Fibroblast of the conjunctiva (primary cell): ENCODE measurements around the gene RIC3.
A peak's percentile ranks its signal among the peaks of the same experiment; 100 is the strongest.

Experiments
- DNase-seq: peaks from one replicate; pipeline ENCODE4 v3.0.0-alpha.2; 2010; ENCODE audit warnings: low read depth

Gene RIC3

DNA sequence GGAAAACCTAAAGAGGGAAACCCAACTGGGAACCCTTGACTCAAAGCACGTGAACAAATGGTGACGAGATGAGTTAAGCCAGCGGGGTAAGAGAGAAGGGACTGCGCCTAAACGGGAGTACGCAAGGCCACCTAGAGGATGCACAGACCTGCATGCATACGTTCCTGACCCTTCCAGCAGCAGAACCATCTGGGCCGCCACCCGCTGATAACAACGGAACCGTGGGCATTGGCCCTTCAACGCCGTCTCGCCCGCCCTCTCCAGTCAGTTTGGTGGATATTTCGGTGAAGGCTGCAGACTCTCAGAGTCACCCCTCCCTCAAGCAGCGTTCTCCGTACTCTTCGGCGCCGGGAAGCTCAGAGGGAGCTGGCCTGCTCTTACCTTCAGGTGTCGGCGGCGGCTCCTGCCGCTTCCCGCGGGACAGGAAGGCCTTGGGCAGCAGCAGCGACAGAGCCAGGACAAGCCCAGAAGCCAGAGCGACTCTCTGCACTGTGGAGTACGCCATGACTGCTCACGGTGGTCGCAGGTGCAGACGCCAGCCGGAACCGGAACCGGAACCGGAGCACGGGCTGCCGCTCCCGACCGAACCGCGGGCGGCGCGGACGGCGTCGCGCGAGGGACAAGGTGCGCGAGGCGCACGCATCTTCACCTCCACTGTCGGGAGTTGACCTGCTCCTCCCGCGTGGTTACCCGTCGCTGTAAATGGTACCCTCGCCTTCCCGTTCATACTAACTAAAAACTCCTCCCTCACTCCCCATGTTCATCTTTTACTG, at the start of gene RIC3:
RIC3 (minus strand) TSS at position 541 of the 773 bp plus-strand sequence; CDS start at position 505, 36 bp downstream.
- no peak for DNase-seq

DNA sequence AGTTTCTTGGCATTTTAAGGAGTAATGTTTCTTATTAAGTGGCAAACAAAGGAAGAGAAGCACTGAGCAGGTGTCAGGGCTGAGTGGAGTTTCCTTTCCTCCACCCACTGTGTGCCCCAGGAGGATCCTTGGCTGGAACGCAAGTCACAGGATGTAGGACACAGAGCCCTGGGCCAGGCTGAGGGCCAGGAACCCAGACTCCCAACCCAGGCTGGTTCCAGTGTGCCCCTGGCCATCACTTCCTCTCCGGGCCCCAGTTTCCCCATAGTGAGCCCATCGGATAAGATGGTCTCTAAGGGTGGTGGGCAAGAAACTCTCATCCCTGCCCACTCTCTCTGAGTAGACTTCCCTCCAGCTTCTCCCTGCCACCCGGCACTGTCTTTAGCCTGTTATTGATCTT, 49.6 kb upstream of the RIC3 start:
- no peak for DNase-seq

GRCh38 chr11:8217926-8218325, 49.1 kb upstream of the RIC3 start:
- DNase-seq: no peak

- DNase-seq: no peak
These were observed 48.3 kb upstream of the RIC3 start for GRCh38 chr11:8217136-8217535.

DNA sequence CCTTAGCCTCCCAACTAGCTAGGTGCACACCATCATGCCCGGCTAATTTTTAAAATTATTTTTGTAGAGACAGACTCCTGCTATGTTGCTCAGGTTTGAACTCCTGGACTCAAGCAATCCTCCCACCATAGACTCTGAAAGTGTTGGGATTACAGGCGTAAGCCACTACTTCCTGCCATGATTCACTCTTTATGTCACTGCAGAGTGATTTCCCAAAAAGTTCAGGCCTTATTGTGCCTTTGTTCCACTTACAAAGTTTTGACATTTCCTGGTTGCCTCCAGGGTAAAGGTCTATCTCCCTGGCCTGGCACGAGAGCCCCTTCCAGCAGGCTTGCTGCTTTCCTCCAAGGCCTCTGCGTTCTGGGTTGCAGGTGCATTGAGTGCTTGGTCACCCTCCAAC, 44.6 kb upstream of the RIC3 start:
- no peak for DNase-seq

GRCh38 chr11:8209208-8209807, 40.5 kb upstream of the RIC3 start:
- DNase-seq: no peak

- DNase-seq: no peak
These were observed 38.5 kb upstream of the RIC3 start for GRCh38 chr11:8207080-8208000.

DNA sequence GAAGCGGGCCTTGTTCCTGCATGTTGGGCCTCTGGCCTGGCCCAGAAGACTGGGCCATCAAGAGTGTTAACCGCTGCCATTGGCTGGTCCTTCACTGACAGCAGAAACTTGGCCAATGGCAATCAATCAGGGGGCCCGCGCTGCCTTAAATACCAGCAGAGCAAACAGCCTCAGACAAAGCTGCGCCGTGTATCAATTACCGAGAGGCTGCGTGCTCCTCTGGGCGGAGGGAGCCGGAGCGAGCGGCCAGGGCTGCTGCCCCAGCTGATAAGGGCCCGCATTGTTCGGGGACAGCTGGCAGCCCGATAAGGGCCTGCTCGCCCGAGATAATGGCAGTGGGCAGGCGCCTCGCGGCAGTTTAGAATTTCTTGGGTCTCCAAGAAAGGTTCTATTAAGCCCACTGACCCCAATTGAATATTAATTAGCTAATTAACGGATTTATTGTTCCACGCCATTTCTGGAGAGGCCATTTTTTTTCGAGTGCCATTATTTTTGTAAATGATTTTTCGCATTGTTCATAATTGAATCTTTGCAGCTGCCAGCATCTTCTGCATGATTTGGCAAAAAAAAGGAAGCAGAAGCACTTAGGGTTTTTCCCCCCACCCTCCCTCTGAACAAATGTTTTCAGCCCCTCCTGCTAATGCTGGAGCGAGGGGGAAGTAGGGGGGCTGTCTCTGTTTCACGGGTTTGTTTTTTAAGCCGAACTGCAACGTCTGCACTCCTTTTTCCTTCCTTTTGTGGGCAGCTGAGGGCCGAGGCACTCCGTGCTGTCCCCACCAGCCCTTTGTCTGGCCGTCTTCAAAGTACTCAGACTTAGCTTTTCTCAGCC, 37.6 kb upstream of the RIC3 start:
- no peak for DNase-seq

DNA sequence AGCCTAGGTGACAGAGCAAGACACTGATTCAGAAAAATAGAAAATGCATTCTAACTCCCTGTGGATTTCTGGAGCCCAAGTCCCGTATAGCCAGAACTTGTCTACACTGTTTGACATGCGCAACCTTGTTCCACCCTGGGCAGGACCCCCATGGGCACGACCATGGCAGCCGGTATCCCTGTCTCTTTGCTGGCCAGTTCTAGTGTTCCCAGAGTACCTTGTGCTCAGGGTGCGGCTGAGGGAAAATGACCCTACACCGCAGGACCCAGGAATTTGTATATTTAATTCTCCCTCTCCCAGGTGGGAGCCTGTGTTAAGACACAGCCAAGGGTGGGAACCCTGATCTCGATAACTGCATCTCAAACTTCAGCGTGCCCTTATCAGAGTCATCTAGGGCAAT, 36.7 kb upstream of the RIC3 start:
- DNase-seq: no peak

DNA sequence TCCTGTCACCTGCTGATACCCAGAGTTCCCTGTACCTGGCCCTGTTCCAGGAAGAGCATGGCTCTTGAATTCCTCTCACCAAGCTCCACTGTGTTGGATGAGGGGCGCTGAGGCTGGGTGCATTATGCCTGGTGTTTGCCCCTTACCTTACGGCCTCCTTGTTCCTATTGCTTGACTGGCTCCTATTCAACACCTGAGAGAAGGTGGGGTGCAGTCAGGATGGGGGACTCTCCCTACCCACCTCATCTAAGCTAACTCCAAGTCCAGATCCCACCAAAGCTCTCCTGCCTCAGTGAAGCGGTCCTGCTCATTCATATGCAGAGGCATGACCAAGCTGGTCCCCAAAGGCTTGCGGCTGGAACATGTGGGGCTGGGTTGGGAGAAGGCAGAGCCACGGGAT, 35.8 kb upstream of the RIC3 start:
- DNase-seq: no peak

DNA sequence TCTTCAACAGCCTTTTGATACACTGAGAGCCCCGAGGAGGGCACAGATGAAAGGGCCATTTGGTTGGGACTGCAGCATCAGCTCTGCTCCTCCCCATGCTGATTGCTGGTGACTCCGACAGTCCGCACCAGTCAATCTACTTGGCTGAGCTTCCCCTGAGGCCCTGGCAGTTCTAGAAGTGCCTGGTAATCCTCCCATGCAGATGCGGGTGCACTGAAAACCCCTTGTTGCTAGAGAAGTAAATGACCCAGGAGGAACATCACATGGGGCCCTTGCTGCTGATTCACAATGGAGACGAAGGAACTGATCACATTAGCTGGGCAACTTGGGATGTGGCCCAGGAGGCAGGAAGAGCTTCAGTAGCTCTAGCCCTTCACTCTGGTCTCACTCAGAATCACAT, 35.2 kb upstream of the RIC3 start:
- no peak for DNase-seq

DNA sequence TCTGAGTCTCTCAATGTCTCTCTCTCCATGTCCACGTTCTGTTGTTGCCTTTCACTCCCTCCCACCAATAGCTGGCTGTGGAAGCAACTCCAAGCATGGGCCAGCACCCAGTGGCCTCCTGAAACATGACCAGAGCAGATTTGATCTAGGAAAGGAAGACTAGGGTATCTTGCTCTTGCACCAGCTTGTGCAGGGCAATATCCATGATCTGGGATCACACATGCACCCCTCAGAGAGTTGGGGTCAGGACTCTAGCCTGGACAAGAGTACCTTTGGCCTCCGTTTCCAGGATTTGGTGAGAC, 34.5 kb upstream of the RIC3 start:
- no peak for DNase-seq

GRCh38 chr11:8202516-8203413, 33.9 kb upstream of the RIC3 start:
- DNase-seq: no peak

DNA sequence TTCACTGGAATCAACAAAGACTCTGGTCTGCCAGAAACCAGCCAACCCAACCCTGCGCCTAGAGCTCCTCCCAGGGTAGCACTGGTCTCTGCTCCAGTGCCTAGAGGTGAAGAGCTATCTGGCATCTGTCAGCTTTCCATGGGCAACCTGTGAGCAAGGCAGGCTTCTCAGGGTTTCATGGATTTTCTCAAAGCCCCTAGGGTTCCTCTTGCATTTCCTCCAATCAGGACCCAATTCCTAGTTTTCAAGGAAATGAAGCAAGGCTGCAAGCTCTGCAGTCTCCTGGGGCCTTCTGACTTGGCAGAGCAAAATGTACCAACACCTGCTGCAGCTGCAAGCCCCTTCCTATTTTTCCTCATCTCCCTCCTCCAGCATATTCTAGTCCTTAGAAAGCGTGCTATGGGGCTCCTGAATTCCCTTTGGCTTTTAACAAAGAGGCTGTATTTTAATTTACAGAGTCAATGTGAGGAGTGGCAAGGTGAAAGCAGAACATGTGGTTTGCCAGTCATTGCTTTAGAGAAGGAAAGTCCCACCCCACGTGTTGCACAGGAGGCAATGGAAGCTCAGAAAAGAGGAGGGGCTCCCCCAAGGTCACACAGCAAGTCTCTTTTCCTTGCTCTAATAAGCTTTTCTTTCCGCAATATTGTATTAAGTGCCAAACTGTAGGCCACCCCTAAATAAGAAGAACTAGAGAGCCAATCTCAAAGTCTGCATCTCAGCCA, 33.0 kb upstream of the RIC3 start:
- no peak for DNase-seq

DNA sequence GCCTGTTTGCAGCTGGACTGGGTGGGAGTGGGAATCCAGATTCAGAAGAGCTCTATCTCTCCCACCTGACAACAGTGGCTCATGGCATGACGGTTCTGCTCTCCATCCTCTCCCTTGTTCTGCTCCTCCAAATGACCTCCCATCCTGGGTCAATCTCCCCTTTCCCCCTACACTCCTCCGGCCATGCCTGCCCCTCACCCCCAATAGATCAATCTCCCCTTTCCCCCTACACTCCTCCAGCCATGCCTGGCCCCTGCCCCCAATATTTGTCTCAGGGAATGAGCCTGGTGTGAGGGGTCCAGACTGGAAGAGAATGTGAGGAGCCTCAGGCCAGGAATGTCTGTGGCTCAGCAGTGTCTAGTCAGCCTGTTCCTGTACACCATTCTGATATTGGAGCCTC, 30.9 kb upstream of the RIC3 start:
- DNase-seq: no peak

DNA sequence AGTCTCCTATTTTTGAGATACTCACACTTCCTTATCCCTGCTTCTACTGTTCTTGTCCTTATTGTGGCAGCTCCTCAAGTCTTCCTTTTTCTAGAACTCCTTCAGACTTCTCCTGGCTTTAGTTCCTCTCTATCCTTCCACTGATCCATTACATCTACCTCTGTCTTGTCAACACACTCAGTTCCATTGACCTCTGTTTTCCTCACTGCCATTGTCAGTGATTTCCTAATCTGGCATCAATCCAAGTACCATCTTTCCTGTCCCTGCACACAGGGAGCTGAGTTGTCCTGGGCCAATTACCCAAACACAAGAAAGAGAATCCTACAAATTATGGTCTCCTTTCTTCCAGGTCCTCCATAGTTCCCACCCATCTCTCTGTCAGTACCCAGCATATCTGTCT, 27.9 kb upstream of the RIC3 start:
- DNase-seq: no peak

DNA sequence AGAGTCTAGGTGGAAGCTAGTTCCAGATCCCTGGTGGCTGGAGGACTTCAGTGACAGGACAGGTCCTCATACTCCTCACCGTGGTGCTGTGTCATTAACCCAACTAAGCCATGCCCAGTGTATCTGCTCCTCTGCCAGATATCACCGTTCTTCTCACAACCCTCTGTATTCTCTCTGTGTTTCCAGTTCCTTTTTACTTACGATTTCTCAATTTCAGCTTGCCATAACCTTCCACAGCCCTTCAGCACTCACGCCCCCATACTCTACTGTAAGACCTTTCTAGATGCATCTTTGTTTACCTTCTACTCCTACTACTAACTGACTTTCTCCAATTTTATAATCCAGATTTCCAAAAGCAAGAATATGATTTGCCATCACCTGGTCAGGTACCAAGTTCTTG, 26.1 kb upstream of the RIC3 start:
- DNase-seq: no peak

DNA sequence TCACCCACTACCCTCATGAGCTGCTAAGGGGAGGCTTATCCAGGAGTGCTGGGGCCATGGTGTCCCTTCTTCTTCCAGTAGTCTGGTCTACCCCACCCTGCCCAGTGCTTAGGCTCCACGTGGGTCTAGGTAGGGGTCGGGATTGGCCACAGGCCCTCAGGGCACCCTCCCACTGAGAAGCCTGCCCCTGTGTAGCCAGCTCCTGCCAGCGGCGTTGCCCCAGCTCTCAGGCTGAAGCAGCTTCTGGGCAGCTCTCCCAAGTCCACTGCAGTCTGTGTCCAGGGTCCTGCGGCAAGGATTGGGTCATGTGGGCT, 24.0 kb upstream of the RIC3 start:
- DNase-seq: no peak

DNA sequence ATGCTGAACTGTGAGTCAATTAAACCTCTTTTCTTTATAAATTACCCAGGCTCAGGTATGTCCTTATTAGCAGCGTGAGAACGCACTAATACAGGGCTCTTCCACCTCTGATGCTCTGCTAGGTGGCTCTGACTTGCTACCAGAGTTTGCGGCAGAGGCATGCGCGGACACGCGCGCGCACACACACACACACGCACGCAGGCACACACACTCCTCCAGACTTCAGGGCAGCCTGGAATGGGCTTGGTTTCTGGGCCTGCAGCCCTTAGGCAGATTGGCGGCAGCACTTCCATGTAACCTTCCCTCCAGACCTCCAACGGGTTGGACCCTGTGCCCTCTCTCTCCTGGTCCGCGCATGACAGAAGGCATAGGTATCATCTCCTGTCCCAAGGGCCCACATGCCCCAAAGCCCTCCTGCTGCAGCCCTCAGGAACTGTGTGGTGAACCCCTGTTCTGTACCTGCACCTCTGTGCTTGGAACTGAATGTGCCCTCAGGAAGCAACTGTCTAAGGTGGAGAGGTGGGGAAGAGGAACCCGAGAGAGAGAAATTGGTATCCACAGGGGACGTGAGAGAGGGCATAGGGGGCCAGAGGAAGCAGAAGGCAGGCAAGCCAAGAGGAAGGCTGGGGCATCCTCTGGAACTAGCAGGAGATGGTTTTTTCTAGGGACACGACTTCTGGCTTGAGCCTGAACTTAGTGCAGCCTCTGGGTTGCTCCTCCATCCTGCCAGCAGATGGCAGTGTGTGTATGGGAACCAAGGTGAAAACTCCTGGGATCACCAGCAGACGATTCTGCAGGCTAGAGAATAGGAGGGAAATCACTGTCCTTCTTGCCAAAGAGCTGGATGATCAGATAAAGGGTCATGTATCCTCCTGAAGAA, 23.4 kb upstream of the RIC3 start:
- peak; percentile 43 for DNase-seq

DNA sequence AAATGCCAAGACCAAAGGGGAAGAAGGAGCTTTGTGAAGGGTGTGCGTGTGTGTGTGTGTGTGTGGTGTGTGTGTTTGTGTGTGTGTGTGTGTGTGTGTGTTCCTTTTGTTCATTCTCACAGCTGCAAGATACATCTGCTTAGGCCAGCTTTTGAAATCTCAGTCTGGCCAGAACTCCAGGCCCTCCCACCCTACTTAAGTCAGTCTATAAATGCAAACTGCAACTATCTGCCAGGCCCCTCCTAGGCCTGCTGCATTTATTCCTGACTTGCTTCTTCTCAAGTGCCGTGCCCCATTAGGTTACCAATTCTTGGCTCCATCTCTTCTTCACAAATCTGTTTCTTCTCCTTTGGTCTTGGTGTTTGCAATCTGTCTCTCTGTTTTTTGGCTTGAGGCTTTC, 21.6 kb upstream of the RIC3 start:
- DNase-seq: no peak
